HG03432 (cell line): ENCODE data around the gene TRAF2.

Experiments used
- ATAC-seq: cut with Tn5 transposase; IDR thresholded peaks from one replicate; pipeline ENCODE4 v1.9.1; 2021; ENCODE audit warnings: mild to moderate bottlenecking, moderate library complexity; ENCODE audit not compliant: unreplicated experiment

Gene TRAF2

DNA sequence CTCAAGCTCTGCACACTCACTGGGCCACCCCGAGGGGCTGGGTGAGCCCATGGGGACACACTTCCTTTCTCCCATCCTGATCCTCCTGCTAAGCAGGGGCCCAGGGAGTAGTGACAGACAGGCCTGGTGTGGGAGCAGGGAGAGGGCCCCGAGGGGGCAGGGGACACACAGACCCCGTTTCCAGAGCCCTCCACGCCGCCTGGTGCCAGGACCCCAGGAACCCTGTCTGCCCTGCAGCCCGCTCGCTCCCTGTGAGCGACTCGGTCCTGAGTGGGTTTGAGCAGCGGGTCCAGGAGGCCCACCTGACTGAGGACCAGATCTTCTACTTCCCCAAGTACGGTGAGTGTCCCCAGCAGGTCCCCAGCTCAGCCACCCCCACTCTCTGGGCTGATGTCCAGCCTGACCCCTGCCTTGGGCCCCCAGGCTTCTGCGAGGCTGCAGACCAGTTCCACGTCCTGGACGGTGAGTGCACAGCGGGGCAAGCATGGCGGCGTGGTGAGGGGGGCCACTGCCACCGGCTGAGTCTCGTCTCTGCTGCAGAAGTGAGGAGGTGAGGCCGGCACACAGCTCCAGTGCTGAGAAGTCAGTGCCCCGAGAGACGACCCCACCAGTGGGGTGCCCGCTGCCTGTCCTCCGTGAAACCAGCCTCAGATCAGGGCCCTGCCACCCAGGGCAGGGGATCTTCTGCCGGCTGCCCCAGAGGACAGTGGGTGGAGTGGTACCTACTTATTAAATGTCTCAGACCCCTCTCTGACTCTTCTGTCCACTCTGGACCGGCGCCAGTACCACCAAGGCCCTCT, 60.1 kb downstream of the TRAF2 start:
- no peak for ATAC-seq

- no peak for ATAC-seq
Observed at GRCh38 chr9:136947028-136947891, 60.9 kb downstream of the TRAF2 start.

DNA sequence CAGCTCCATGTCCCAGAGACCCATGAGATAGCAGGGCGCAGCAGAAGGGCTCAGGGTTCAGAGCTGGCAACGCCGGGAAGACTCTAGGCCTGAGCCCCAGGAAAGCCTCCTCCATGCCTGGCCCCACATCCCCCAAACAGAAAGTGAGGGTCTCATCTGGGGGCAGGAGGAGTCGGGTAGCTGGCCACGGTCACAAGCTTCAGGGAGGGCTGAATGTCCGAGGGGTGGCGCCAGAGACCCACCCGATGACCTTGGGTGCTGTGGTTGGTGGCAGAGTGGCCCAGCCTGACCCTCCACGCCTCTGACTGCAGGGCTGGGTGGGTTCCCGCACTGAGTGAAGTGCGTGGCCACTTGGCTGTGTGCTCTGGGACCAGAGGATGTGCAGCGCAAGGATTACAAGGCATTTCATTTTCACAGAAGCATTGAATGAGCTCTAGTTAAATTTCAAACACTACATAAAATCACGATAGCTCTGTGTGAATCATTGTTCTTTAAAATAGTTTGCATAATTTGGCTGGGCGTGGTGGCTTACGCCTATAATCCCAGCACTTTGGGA, 61.7 kb downstream of the TRAF2 start:
- ATAC-seq: no peak

DNA sequence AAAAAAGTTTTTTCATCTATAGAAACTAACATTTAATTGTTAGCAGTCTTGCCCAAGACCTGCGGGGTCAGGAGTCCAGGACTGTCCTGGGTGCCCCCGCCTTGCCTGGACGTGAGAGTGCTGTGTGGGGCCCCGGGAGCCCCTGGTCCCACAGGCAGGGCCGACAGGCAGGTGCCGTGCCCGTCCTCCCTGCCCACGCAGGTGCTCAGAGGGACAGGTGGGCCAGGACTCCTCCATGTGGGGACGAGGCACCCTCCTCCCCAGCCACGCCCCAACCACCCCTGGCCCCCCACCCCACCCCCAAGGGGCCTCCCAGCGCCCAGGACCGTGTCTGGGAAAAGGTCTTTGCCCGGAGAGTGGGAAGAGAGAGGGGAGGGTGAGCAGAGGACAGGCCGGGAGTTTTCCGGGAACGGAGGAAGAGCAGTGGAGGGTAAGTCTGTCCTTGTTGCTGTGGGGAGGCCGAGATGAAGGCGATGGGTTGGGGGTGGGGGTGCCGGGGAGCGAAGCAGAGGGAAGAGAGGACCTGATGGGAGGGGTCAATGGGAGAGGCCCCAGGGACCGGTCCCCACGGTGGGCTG, 63.0 kb downstream of the TRAF2 start:
- ATAC-seq: no peak

GRCh38 chr9:136949817-136950655, 63.7 kb downstream of the TRAF2 start:
- peak; percentile 81 for ATAC-seq

- no peak for ATAC-seq
Observed at GRCh38 chr9:136950656-136951276, 64.5 kb downstream of the TRAF2 start.

DNA sequence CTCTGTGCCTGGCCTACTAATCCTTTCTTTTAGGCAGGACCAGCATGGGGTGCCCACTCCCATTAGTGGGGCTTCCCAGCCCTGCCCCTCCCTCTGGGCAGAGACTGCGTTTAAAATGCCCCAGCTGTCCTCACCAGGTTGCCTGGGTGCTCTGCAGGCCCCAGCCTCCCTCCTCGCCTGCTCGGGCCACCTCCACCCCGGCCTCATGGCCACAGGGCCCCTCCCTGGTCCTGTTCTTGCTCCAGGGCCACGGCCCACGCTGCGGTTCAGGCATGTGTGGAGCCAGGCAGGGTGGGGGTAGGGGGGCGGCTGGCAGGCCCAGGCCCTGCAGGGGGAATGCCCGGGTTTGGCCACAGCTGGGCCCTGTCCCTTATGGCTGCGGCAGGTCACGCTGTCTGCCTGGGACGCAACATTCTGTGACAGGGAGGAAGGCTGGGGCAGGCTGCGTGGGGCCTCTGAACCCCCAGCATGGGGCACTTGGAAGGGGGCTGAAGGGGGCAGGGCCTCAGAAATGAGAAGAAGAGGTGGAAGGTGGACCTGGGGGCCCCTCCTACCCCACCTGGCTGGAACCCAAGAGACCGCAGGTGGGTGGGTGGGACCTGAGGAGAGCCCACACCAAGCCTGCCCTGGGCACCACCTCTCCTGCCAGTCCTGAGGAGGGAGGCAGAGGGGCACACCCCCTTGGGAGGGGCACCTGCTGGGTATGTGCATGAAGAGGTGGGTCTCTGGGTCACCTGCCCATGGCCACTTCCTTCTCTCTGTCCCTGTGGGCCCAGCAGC, 65.4 kb downstream of the TRAF2 start, which contains the start of gene LCN12:
LCN12 (plus strand) TSS at position 733 of the 780 bp plus-strand sequence. CDS start 55 bp downstream, outside the sequence.
- no peak for ATAC-seq

DNA sequence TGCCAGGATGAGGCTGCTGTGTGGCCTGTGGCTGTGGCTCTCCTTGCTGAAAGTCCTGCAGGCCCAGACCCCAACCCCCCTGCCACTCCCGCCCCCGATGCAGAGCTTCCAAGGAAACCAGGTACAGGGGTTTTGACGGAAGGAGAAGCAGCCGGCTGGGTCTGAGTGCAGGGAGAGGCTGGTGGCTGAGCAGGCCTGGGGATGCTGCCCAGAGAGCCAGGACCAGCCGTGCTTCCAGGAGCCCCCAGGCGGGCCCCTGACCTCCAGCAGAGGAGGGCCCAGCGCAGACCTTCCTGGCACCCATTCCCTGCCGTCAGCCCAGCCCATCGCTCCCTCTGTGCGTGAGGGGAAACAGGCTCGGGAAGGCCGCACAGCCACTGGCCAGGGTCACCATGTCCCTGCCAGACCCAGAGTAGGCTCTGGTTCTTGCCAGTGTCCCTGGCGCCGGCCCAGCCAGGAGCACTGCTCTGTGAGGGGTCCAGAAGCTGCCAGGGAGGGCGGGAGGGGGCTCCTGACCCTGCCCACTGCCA, 66.1 kb downstream of the TRAF2 start:
- ATAC-seq: no peak

GRCh38 chr9:136952876-136953770, 66.8 kb downstream of the TRAF2 start:
- no peak for ATAC-seq

DNA sequence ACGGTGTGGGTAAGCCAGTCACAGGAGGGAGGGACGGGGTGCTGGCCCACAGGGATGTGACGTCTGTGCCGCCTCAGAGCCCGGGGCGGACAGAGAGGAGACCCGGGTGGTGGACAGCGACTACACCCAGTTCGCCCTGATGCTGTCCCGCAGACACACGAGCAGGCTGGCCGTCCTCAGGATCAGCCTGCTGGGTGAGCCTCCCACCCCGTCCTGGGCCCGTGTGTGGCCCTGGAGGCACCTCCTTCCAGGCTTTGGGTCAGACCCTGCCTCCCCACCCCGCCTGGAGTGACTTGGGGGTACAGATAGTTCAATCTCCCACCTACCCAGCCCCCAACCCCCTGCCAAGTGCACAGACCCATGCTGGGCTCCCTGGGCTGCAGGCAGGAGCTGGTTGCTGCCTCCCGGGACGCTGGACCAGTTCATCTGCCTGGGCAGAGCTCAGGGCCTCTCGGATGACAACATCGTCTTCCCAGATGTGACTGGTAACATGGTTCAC, 67.5 kb downstream of the TRAF2 start:
- ATAC-seq: no peak

- no peak for ATAC-seq
Observed at GRCh38 chr9:136954270-136955083, 68.2 kb downstream of the TRAF2 start.

DNA sequence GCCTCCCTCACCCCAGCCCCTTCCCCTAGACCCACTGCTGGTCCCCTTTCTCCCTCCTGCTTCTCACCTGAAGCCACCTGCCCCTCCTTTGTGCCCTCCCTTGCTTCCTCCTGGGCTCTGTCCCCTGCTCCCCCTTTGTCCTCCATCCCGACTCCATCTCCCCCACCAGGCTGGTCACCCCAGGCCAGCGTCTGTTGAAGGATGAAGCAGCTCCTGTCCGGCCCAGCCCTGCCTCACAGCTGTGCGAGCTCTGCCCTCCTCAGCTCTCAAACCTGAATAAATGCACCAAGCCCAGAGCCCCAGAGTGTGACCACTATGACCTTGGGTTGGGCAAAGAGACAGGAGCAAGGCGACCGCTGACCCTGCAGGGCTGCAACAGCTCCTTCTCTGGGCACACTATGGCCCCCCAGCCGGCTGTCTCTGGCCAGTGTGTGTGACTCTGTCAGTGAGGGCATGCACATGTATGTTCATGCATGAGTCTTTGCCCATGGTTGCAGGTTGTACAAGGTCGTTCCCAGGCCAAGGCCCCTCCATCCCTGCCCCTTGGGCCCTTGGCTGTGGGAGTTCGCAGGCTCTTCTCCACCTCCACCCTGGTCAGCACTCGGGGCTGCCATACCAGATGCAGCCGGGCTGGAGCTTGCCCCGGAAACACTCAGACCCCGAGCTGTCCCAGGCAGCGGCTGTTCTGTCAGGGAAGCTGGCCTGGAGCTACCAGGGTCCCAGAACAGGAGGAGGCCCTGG, 69.1 kb downstream of the TRAF2 start:
- no peak for ATAC-seq

GRCh38 chr9:136955943-136956335, 69.6 kb downstream of the TRAF2 start:
- no peak for ATAC-seq

GRCh38 chr9:136956604-136957003, 70.3 kb downstream of the TRAF2 start:
- no peak for ATAC-seq

DNA sequence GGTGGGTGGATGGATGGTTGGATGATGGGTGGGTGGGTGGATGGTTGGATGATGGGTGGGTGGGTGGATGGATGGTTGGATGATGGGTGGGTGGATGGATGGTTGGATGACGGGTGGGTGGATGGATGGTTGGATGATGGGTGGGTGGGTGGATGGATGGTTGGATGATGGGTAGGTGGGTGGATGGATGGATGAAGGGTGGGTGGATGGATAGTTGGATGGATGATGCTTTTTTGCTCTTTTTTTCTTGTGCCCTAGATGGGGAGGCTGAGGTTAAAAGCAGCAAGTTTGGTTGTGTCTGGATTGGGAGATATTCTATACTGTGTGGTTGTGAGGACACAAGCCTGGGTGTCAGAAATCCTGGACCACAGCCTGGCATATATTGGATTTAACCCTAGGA, 71.1 kb downstream of the TRAF2 start:
- no peak for ATAC-seq

- ATAC-seq: no peak
Observed at GRCh38 chr9:136957901-136958300, 71.6 kb downstream of the TRAF2 start.
